ENCODE data around the gene GMDS. TPM values are rescaled to one million over a fixed set of nuclear protein-coding genes. Genes with fewer than 3 reads are reported as not detected.

The GMDS gene
- total and polyA plus RNA-seq, 5 donors: 8.1 to 13.5 (median 12.6) TPM

GRCh38 chr6:1613688-1614447 lies 631.5 kb downstream of the GMDS start:
- Histone ChIP-seq H3K4me1 (ENCODE audit: control insufficient read depth, insufficient read depth, low read length) (no peaks in the 10 kb centered on the region), H3K27ac (ENCODE audit: low read length) (peak overlapping the region; percentile 47), H3K4me3 (ENCODE audit: low read length) (peak overlapping the region; percentile 97), H3K27me3 (ENCODE audit: control insufficient read depth, insufficient read depth) (no peaks in the 10 kb centered on the region), H3K9me3 (ENCODE audit: control insufficient read depth, low read length) (no peaks in the 10 kb centered on the region)
- DNase-seq (peak; percentile 49 to 81 (median 73)), ATAC-seq (peak in 1 of 2 donors; percentile 8)
- WGBS: 5% methylated on average over 60 of the region's 60 CpGs
- intact Hi-C loops (cut with DNase I): no loop called here

GRCh38 chr6:1613346-1613687 lies 632.1 kb downstream of the GMDS start:
- Histone ChIP-seq H3K27me3 (ENCODE audit: control insufficient read depth, insufficient read depth) (no peaks in the 10 kb centered on the region), H3K4me1 (ENCODE audit: control insufficient read depth, insufficient read depth, low read length) (no peaks in the 10 kb centered on the region), H3K27ac (ENCODE audit: low read length) (no peak overlapping the region), H3K9me3 (ENCODE audit: control insufficient read depth, low read length) (no peaks in the 10 kb centered on the region), H3K4me3 (ENCODE audit: low read length) (peak overlapping the region; percentile 97)
- no peak for DNase-seq
- WGBS: 18% methylated on average over 3 of the region's 3 CpGs
- ATAC-seq: no peak
- intact Hi-C loops (cut with DNase I): no loop called here

DNA sequence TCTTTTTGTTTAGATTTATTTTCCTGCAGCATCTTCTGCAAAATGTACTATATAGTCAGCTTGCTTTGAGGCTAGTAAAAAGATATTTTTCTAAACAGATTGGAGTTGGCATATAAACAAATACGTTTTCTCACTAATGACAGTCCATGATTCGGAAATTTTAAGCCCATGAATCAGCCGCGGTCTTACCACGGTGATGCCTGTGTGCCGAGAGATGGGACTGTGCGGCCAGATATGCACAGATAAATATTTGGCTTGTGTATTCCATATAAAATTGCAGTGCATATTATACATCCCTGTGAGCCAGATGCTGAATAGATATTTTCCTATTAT lies 632.5 kb downstream of the GMDS start:
- 18% methylated on average over 7 of the region's 7 CpGs for WGBS
- ATAC-seq (no peak), DNase-seq (no peak)
- H3K9me3 ChIP-seq (ENCODE audit: control insufficient read depth, low read length): no peaks in the 10 kb centered on the region
- H3K4me1 ChIP-seq (ENCODE audit: control insufficient read depth, insufficient read depth, low read length): no peaks in the 10 kb centered on the region
- intact Hi-C loops (cut with DNase I): no loop called here
- no peaks in the 10 kb centered on the region for H3K27me3 ChIP-seq (ENCODE audit: control insufficient read depth, insufficient read depth)
- H3K27ac ChIP-seq (ENCODE audit: low read length): no peak overlapping the region
- H3K4me3 ChIP-seq (ENCODE audit: low read length): peak overlapping the region; percentile 97

GRCh38 chr6:1612299-1612973 lies 633.0 kb downstream of the GMDS start:
- Histone ChIP-seq H3K27me3 (ENCODE audit: control insufficient read depth, insufficient read depth) (no peaks in the 10 kb centered on the region), H3K4me1 (ENCODE audit: control insufficient read depth, insufficient read depth, low read length) (no peaks in the 10 kb centered on the region), H3K9me3 (ENCODE audit: control insufficient read depth, low read length) (no peaks in the 10 kb centered on the region), H3K27ac (ENCODE audit: low read length) (no peak overlapping the region), H3K4me3 (ENCODE audit: low read length) (peak overlapping the region; percentile 97)
- ATAC-seq (no peak), DNase-seq (no peak)
- intact Hi-C loops (cut with DNase I): no loop called here
- 18% methylated on average over 10 of the region's 10 CpGs for WGBS

DNA sequence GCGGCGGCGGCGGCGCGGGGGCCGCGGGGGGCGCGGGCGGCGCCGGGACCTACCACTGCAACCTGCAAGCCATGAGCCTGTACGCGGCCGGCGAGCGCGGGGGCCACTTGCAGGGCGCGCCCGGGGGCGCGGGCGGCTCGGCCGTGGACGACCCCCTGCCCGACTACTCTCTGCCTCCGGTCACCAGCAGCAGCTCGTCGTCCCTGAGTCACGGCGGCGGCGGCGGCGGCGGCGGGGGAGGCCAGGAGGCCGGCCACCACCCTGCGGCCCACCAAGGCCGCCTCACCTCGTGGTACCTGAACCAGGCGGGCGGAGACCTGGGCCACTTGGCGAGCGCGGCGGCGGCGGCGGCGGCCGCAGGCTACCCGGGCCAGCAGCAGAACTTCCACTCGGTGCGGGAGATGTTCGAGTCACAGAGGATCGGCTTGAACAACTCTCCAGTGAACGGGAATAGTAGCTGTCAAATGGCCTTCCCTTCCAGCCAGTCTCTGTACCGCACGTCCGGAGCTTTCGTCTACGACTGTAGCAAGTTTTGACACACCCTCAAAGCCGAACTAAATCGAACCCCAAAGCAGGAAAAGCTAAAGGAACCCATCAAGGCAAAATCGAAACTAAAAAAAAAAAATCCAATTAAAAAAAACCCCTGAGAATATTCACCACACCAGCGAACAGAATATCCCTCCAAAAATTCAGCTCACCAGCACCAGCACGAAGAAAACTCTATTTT lies 633.7 kb downstream of the GMDS start:
- ATAC-seq: no peak
- DNase-seq: peak in 2 of 3 donors; percentile 71 to 75
- no peaks in the 10 kb centered on the region for H3K4me1 ChIP-seq (ENCODE audit: control insufficient read depth, insufficient read depth, low read length)
- intact Hi-C loops (cut with DNase I): no loop called here
- peak overlapping the region; percentile 73 for H3K27ac ChIP-seq (ENCODE audit: low read length)
- 2% methylated on average over 70 of the region's 71 CpGs for WGBS
- H3K9me3 ChIP-seq (ENCODE audit: control insufficient read depth, low read length): no peaks in the 10 kb centered on the region
- peak overlapping the region; percentile 97 for H3K4me3 ChIP-seq (ENCODE audit: low read length)
- H3K27me3 ChIP-seq (ENCODE audit: control insufficient read depth, insufficient read depth): no peaks in the 10 kb centered on the region

DNA sequence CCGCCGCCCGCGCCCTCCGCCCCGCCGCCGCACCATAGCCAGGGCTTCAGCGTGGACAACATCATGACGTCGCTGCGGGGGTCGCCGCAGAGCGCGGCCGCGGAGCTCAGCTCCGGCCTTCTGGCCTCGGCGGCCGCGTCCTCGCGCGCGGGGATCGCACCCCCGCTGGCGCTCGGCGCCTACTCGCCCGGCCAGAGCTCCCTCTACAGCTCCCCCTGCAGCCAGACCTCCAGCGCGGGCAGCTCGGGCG lies 634.2 kb downstream of the GMDS start:
- intact Hi-C loops (cut with DNase I): no loop called here
- Histone ChIP-seq H3K4me1 (ENCODE audit: control insufficient read depth, insufficient read depth, low read length) (no peaks in the 10 kb centered on the region), H3K27ac (ENCODE audit: low read length) (peak overlapping the region; percentile 73), H3K4me3 (ENCODE audit: low read length) (peak overlapping the region; percentile 97), H3K27me3 (ENCODE audit: control insufficient read depth, insufficient read depth) (no peaks in the 10 kb centered on the region), H3K9me3 (ENCODE audit: control insufficient read depth, low read length) (no peaks in the 10 kb centered on the region)
- ATAC-seq (no peak), DNase-seq (no peak)
- 3% methylated on average over 38 of the region's 38 CpGs for WGBS

DNA sequence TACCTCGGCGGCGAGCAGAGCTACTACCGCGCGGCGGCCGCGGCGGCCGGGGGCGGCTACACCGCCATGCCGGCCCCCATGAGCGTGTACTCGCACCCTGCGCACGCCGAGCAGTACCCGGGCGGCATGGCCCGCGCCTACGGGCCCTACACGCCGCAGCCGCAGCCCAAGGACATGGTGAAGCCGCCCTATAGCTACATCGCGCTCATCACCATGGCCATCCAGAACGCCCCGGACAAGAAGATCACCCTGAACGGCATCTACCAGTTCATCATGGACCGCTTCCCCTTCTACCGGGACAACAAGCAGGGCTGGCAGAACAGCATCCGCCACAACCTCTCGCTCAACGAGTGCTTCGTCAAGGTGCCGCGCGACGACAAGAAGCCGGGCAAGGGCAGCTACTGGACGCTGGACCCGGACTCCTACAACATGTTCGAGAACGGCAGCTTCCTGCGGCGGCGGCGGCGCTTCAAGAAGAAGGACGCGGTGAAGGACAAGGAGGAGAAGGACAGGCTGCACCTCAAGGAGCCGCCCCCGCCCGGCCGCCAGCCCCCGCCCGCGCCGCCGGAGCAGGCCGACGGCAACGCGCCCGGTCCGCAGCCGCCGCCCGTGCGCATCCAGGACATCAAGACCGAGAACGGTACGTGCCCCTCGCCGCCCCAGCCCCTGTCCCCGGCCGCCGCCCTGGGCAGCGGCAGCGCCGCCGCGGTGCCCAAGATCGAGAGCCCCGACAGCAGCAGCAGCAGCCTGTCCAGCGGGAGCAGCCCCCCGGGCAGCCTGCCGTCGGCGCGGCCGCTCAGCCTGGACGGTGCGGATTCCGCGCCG lies 634.7 kb downstream of the GMDS start:
- H3K4me3 ChIP-seq (ENCODE audit: low read length): peak overlapping the region; percentile 97
- H3K4me1 ChIP-seq (ENCODE audit: control insufficient read depth, insufficient read depth, low read length): no peaks in the 10 kb centered on the region
- H3K9me3 ChIP-seq (ENCODE audit: control insufficient read depth, low read length): no peaks in the 10 kb centered on the region
- intact Hi-C loops (cut with DNase I): no loop called here
- ATAC-seq (no peak), DNase-seq (peak in 2 of 3 donors; percentile 39 to 79)
- 2% methylated on average over 101 of the region's 101 CpGs for WGBS
- peak overlapping the region; percentile 73 for H3K27ac ChIP-seq (ENCODE audit: low read length)
- no peaks in the 10 kb centered on the region for H3K27me3 ChIP-seq (ENCODE audit: control insufficient read depth, insufficient read depth)

- Histone ChIP-seq H3K27ac (ENCODE audit: low read length) (peak within 1 kb of the TSS; percentile 98), H3K4me3 (ENCODE audit: low read length) (peak within 1 kb of the TSS; percentile 97), H3K27me3 (ENCODE audit: control insufficient read depth, insufficient read depth) (no peaks in the 10 kb centered on the region), H3K9me3 (ENCODE audit: control insufficient read depth, low read length) (no peaks in the 10 kb centered on the region), H3K4me1 (ENCODE audit: control insufficient read depth, insufficient read depth, low read length) (no peaks in the 10 kb centered on the region)
- peak; percentile 93 to 96 (median 96) for DNase-seq
- intact Hi-C loops (cut with DNase I): loop anchor here (5.0 to 10.0 kb wide), 9 partner anchors 492 to 1135 kb away; no protein-coding TSS in a partner anchor
- peak; percentile 85 to 91 for ATAC-seq
- under 1% methylated on average over 111 of the region's 115 CpGs for WGBS
Observed at GRCh38 chr6:1609648-1610496, 635.5 kb downstream of the GMDS start, which contains the start of gene FOXC1. TSS of gene FOXC1 (plus strand) at chr6:1609915. CDS start at chr6:1610446, 531 bp downstream.

GRCh38 chr6:1609041-1609647 lies 636.3 kb downstream of the GMDS start:
- DNase-seq (peak; percentile 76 to 88 (median 83)), ATAC-seq (peak; percentile 23 to 28)
- intact Hi-C loops (cut with DNase I): loop anchor here (5.0 to 10.0 kb wide), 9 partner anchors 493 to 1136 kb away; no protein-coding TSS in a partner anchor
- Histone ChIP-seq H3K4me3 (ENCODE audit: low read length) (peak overlapping the region; percentile 97), H3K4me1 (ENCODE audit: control insufficient read depth, insufficient read depth, low read length) (no peaks in the 10 kb centered on the region), H3K27ac (ENCODE audit: low read length) (peak overlapping the region; percentile 46), H3K27me3 (ENCODE audit: control insufficient read depth, insufficient read depth) (no peaks in the 10 kb centered on the region), H3K9me3 (ENCODE audit: control insufficient read depth, low read length) (no peaks in the 10 kb centered on the region)
- WGBS: 1% methylated on average over 58 of the region's 58 CpGs
